ENCODE results near the gene DDI1. TPM values are rescaled to one million over a fixed set of nuclear protein-coding genes. Genes with fewer than 3 reads are reported as not detected.

Gene DDI1
- total and polyA plus RNA-seq, 8 donors: not detected

DNA sequence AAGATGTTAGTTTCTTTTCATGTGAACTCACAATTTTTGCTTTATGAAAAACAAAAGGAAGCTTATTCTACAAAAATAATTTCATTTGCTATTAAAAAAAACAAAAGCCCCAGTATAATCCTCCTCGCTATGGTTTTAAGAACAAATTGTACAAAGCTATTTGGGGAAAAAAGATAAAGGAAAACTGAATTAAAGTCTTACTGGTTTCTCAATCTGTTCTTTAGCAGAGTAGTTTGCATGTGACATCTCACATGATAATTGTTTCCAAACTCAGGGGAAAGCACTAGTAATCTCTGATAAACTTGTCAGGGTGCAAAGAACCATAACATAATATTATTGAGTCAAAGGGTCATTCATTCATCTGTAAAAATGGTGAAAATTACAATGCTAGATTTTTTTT, 2.9 kb upstream of the DDI1 start:
- no peak for DNase-seq
- ATAC-seq: no peak
- TF ChIP-seq, protein P1, sequence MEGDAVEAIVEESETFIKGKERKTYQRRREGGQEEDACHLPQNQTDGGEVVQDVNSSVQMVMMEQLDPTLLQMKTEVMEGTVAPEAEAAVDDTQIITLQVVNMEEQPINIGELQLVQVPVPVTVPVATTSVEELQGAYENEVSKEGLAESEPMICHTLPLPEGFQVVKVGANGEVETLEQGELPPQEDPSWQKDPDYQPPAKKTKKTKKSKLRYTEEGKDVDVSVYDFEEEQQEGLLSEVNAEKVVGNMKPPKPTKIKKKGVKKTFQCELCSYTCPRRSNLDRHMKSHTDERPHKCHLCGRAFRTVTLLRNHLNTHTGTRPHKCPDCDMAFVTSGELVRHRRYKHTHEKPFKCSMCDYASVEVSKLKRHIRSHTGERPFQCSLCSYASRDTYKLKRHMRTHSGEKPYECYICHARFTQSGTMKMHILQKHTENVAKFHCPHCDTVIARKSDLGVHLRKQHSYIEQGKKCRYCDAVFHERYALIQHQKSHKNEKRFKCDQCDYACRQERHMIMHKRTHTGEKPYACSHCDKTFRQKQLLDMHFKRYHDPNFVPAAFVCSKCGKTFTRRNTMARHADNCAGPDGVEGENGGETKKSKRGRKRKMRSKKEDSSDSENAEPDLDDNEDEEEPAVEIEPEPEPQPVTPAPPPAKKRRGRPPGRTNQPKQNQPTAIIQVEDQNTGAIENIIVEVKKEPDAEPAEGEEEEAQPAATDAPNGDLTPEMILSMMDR (IDR thresholded peaks at IDR 0.05): no peak
- intact Hi-C loops (cut with DNase I): no loop called here
- Histone ChIP-seq H3K4me1 (no peaks in the 10 kb centered on the region), H3K27ac (no peak overlapping the region), H3K4me3 (no peak overlapping the region), H3K36me3 (no peaks in the 10 kb centered on the region), H3K27me3 (no peaks in the 10 kb centered on the region), H3K9me3 (peaks cover 0 to 3% of the 10 kb centered on the region in 2 donors)

DNA sequence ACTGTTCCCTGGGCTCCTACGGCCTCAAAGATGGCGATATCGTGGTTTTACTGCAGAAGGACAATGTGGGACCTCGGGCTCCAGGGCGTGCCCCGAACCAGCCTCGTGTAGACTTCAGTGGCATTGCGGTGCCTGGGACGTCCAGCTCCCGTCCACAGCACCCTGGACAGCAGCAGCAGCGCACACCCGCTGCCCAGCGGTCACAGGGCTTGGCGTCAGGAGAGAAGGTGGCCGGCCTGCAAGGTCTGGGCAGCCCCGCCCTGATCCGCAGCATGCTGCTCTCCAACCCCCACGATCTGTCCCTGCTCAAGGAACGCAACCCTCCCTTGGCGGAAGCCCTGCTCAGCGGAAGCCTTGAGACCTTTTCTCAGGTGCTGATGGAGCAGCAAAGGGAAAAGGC, 555 bp downstream of the DDI1 start:
- TF ChIP-seq, protein P1 (IDR thresholded peaks at IDR 0.05): no peak
- intact Hi-C loops (cut with DNase I): no loop called here
- ATAC-seq: no peak

DNA sequence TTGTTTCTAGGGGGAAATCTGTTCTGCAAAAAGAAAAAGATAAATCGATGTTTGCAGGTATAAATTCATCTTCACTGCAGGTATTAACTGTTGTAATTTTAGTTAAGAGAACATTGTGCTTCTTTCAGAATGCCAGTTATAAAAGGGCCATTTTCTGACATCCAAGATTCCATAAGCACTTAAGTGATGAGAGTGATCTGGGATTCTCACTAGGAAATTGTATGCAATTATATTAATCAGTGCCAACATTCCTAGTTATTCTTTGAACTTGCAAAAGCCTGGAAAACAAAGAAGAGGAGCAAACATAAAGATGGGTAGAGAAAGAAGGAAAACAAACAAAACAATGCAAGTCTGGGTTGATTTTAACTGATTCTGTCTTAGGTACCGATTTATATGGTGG, 5.4 kb downstream of the DDI1 start:
- H3K36me3 ChIP-seq: no peaks in the 10 kb centered on the region
- H3K4me1 ChIP-seq: no peaks in the 10 kb centered on the region
- H3K27ac ChIP-seq: no peak overlapping the region
- TF ChIP-seq, protein P1 (IDR thresholded peaks at IDR 0.05): no peak
- DNase-seq (no peak), ATAC-seq (no peak)
- H3K9me3 ChIP-seq: peaks cover 0 to 3% of the 10 kb centered on the region in 2 donors
- no peaks in the 10 kb centered on the region for H3K27me3 ChIP-seq
- H3K4me3 ChIP-seq: no peak overlapping the region
- intact Hi-C loops (cut with DNase I): no loop called here

More for the DNA sequence above, 555 bp downstream of the DDI1 start:
- Histone ChIP-seq H3K27ac (no peak overlapping the region), H3K27me3 (no peaks in the 10 kb centered on the region), H3K4me1 (no peaks in the 10 kb centered on the region), H3K4me3 (no peak overlapping the region), H3K9me3 (peaks cover 0 to 3% of the 10 kb centered on the region in 2 donors), H3K36me3 (no peaks in the 10 kb centered on the region)
- peak in 1 of 4 donors; percentile 56 for DNase-seq

DNA sequence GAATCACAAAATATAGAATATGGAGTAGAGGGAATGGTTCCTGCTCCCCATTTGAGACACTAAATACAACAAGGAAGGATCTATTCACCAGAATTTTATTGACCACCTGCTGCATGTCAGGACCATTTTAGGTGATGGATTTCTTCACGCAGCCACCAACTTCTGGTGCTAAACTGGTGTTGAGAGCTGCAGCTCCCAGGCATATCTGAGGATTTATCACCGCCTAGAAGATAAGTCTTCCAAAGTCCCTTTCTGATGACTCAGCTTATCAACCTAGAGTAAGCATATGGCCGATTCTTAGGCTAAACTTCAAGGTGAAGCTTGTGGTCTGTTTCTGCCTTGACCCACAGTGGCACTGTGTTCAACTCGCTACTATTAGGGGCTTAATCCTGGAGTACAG, 6.7 kb downstream of the DDI1 start:
- ATAC-seq: no peak
- no peak overlapping the region for H3K27ac ChIP-seq
- no peak for DNase-seq
- H3K9me3 ChIP-seq: peaks cover 0 to 2% of the 10 kb centered on the region in 2 donors
- TF ChIP-seq, protein P1 (IDR thresholded peaks at IDR 0.05): no peak
- H3K36me3 ChIP-seq: no peaks in the 10 kb centered on the region
- H3K27me3 ChIP-seq: no peaks in the 10 kb centered on the region
- no peaks in the 10 kb centered on the region for H3K4me1 ChIP-seq
- intact Hi-C loops (cut with DNase I): no loop called here
- H3K4me3 ChIP-seq: no peak overlapping the region

DNA sequence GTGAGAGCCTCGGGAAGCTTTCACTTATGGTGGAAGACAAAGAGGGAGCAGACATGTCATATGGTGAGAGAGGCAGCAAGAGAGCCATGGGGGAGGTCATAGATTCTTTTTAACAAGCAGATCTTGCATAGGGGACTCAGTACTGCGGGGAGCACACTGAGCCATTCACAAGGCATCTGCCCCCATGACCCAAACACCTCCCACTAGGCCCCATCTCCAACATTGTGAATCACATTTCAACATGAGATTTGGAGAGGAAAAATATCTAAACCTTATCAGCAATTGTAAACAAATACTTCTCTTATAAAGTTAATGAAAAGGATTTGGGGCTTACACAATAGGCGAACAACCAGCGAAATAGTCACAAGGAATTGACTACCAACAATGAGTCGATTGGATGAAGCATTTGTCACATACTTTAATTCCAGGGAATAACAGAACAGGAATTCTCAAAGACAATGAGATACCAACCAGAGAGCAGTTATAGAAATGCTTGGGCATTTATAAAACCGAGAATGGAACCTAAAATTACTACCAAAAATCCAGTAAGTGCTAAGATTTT, 7.3 kb downstream of the DDI1 start:
- H3K4me3 ChIP-seq: no peak overlapping the region
- no peak overlapping the region for H3K27ac ChIP-seq
- ATAC-seq: no peak
- no peaks in the 10 kb centered on the region for H3K36me3 ChIP-seq
- H3K27me3 ChIP-seq: no peaks in the 10 kb centered on the region
- no peak for DNase-seq
- peaks cover 0 to 2% of the 10 kb centered on the region in 2 donors for H3K9me3 ChIP-seq
- intact Hi-C loops (cut with DNase I): no loop called here
- TF ChIP-seq, protein P1 (IDR thresholded peaks at IDR 0.05): no peak
- H3K4me1 ChIP-seq: no peaks in the 10 kb centered on the region
